GM18870 (cell line): ENCODE measurements around the gene LYRM4.

Experiments used
- ATAC-seq: cut with Tn5 transposase; IDR thresholded peaks from one replicate; pipeline ENCODE4 v1.9.1; 2021; ENCODE audit warnings: moderate library complexity; ENCODE audit not compliant: unreplicated experiment

Gene LYRM4

GRCh38 chr6:5105146-5105545, 155.6 kb downstream of the LYRM4 start:
- ATAC-seq: no peak

DNA sequence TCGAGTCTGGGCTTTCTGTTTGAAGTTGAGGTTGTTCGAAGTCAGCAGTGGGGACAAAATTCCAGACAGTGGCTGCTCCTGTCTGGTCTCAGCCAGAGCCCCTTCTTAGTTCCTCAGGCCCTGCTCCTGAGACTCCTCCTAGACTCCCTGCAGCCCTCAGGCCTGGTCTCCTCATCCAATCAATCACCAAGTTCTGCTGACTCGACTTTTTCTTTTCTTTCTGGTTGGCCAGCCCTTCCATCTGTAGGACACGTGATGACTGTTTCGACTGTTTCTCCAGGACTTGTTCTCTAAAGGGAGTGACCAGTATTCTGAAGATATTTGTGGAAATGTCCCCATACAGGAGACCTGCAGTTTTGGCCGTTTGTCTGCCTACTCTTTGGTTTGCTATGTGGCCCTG, 156.1 kb downstream of the LYRM4 start:
- no peak for ATAC-seq

DNA sequence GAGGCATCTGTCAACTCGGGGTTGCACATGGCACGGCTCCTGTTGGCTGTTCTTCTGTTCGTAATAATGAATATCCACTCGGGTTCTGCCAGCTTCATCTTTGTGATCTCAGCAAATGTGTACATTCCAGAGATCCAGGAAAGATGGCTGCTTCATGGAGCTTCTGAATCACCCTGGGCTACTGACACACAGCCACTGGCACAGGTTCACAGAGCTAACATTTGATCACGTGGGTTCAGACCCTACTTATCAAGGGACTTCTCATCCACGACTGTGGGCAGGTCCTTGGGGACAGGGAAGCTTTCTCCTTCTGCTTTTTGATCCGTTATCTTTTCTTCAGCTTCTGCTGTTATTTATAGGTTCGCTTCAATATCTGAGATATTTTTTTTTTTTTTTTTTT, 157.5 kb downstream of the LYRM4 start:
- no peak for ATAC-seq

DNA sequence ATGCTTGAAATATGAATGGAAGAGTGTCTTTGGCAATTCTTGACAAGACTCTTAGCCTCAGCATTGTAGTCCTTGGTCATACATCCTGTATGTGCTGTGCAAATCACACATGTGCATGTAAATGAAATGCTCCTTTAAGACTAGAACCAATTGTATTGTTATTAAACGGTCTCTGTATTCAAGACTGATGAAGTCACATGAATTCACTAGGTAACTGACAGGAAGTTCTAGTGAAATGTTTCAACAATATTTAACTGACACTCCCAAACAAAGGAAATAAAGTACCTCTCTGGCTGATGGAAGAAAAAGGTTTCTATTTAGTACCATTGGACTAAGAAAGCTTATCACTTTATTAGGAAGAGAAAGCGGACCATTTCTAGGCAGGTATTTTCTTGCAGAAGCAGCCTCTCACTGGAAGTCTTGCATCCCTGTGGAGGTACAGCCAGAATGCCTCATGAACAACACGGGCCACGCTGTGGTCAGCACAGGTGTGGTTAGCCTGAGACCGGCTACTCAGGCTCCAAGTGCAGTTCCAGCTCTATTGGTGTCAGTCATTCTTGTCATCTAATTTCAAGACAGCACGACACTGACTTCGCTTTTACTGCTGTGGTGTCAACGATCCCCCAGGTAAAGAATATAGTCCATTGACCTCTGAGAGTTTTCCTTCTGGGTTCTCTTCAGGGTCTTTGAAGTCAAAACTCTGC, 158.3 kb downstream of the LYRM4 start:
- ATAC-seq: no peak

GRCh38 chr6:5100806-5101205, 159.9 kb downstream of the LYRM4 start:
- ATAC-seq: no peak

GRCh38 chr6:5099537-5099936, 161.2 kb downstream of the LYRM4 start:
- no peak for ATAC-seq

GRCh38 chr6:5098501-5099270, 162.1 kb downstream of the LYRM4 start:
- no peak for ATAC-seq

- ATAC-seq: no peak
Measured at GRCh38 chr6:5096482-5096881, 164.3 kb downstream of the LYRM4 start.

- peak; percentile 75 for ATAC-seq
Measured at GRCh38 chr6:5095236-5095635, 165.5 kb downstream of the LYRM4 start.

DNA sequence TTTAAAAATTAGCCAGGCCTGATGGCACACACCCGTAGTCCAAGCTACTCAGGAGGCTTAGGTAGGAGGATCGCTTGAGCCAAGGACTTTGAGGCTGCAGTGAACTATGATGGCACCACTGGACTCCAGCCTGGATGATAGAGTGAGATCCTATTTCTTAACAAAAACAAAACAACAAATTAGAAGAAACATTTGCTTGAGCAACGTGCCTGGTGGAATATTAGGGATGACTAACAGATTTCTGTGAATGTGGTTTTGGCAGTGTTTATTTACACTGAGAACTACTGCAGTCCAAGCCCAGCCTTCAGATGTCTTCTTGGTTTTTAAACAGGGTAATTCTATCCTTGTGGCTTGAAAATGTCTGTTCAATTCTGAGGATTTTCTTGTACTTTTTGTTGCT, 166.4 kb downstream of the LYRM4 start:
- no peak for ATAC-seq

GRCh38 chr6:5093231-5094015, 167.3 kb downstream of the LYRM4 start:
- ATAC-seq: no peak

DNA sequence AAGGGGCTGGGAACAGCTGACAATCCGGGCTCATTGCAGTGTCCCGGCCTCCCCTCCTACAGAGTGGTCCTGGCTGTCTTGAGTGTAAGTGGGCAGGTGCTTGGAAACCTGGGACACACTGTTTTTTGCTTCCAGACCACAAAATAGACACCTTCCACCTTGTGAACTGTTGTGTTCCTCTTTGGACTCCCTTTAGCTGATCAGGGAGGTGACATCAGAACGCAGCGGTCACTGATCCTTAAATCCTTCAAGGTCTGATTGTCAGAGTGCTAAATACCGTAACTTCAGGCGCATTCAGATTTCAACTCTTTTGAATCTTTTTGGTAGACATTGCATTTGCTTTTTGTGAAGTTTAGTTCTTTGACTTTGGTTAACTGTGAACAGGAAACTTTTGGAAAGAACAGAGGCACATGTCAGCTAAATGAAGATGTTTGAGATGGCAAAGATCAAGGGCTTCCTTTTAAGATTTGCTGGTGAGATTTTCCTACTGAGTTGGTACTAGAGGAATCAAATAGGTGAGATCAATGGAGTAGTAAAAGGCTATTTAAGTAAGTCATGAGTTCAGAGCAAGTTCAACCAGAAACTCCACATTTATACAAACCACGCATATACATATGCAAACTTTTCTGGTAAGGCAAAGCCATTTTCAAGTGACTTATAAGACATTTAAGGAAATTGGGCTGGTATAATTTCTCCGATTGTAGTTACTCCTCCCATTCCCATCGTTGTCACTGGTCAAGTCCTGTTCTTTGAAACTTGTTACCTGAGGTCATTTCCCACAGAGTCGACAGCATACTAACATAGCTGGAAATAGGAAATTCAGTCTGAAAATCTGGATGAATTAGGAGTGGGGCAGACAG, 169.3 kb downstream of the LYRM4 start:
- no peak for ATAC-seq

DNA sequence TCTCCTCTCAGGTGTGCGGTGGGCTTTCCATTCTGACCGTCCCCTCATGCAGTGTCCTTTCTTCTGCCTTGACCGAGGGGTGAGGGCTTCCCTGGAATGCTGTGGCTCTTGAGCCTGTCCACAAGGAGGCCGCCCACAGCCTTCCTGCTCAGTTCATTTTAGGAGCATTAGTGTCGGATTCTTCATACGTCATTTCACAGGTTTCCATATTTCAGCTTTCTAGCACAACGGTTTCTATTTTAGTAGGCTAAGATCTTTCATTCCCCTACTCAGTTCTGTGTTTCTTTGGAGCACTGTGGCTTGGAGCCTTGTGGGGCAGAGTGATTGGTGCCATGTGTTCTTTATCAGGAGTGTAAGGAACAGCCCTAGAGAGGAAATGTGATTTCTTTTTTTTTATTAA, 170.1 kb downstream of the LYRM4 start:
- ATAC-seq: no peak

- no peak for ATAC-seq
Measured at GRCh38 chr6:5089481-5090438, 171.0 kb downstream of the LYRM4 start.

DNA sequence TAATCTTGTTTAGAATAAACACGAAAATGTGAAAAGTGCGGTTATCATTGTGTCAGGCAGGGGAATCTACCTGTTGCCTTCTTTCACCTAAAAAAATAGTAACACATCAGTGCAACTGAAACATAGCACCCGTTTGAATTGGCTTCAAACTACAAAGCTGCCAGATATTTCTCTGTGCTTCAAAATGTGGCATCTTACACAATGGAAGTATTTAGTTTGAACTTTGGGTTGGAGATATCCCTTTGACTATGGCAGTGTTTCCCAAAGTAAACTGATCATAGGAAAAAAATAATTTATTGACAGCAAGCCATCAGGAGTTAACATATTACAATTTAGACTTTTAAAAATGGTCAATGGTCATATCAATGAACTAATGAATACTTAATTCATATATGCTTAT, 172.0 kb downstream of the LYRM4 start:
- no peak for ATAC-seq

DNA sequence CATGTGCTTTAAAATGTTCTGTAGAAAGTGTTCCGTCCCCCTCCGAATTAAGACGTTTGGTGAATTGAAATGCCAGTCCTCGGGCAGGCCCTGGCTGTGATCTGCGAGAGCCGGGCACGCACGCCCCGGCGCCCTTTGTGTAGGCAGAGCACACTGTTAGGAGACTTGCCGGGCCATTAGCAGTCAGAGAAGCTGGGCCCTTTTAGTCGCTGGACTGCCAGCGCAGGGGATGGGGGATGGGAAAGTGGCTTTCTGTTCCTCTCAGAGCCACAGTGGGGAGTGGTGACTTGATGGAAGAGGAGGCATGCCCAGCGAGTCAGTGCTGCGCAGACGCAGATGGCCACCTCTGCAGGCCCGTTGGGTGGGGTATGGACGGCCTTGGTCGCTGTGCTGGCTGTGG, 173.4 kb downstream of the LYRM4 start:
- no peak for ATAC-seq

DNA sequence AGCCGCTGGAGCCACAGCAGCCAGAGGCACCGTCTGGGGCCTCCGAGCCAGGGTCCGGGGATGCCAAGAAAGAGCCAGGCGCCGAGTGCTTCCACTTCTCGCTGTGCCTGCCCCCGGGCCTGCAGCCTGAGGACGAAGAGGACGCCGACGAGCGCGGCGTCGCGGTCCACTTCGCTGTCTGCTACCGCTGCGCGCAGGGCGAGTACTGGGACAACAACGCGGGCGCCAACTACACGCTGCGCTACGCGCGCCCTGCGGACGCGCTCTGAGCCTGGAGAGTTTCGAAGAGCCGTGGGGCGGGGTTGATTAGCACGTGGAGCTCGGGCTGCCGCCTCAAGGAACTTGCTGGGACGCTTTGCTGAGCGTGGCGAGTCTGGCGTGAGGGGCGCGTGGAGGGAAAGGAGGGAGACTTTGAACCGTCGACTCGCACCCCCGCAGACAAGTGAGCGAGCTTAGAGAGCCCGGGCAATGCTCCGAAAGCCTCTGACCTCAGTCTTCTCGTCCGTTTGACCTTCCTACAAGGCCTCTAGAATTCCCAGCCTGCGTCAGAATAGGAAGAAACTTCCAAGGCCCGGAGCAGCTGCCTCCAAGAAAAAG, 174.4 kb downstream of the LYRM4 start:
- ATAC-seq: no peak

GRCh38 chr6:5085648-5086293, 175.0 kb downstream of the LYRM4 start:
- ATAC-seq: no peak
